ENCODE data around the gene MEGF11.

The MEGF11 gene

DNA sequence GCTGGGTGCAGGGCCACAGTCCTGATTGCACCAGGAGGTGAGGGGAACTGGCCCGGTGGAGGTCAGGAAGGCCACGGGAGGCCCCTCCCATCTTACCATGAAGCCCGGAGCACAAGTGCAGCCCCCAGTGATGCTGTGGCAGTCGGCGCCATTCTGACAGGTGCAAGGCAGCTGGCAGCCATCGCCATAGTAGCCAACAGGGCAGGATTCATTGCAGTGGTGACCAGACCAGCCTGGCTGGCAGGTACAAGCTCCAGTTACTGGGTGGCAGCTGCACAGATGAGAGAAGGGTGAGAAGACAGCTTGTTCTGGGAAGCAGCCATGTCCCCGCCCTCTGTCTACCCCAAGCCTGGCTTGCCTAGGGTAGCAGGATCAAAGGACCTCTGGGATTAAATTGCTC is 296.1 kb downstream of the MEGF11 start:
- DNase-seq: no peak

DNA sequence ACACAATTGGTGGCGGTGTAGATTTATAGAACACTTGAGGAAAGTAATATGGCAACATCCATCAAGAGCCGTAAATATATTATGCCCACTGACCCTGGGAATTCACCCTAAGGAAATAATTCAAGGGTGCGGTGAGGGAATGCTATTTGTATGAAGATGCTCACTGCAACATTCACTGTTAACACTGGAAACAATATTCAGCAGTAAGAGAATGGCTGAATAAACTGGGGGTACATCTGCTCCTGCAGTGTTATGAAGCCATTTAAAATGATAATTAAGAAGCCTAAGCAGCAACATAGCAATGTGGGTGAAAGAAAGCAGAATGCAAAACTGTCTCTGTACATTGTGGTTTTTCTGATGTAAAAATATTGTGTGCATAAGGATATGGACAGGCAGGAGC is 296.7 kb downstream of the MEGF11 start:
- no peak for DNase-seq

- no peak for DNase-seq
Observed at GRCh38 chr15:65956307-65956706, 297.2 kb downstream of the MEGF11 start.

GRCh38 chr15:65954289-65954741 is 299.2 kb downstream of the MEGF11 start:
- DNase-seq: peak; percentile 54

- DNase-seq: no peak
Observed at GRCh38 chr15:65953622-65954021, 299.9 kb downstream of the MEGF11 start.

DNA sequence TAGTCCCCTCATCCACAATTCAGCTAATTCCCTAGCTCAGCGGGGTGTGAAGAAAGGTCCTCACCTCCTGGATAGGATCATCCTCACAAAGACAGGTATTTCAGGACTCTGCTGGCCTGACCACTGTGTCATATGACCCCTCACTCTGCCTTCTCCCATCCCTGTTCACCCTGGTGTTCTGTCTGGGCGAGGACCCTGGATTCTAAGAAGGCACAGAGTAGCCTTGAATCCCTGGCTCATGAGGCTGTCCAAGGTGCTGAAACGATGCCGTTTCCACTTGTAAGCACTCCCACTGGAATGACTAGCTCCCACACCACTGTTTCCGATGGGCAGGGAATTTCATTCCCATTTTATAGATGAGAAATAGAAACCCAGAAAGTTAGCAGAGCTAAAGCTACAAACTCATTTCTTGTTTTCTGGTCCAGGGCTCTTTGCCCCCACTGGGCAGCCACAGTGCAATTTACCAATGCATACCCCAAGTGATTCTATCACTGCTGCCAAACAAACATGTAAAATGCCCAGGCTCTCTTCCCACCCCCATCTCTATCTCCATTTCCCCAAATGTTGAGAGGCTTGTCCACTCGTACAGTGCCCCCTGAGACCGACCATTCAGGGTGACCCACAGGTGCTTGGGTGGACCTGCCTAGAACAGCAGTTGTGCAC is 301.0 kb downstream of the MEGF11 start:
- no peak for DNase-seq

DNA sequence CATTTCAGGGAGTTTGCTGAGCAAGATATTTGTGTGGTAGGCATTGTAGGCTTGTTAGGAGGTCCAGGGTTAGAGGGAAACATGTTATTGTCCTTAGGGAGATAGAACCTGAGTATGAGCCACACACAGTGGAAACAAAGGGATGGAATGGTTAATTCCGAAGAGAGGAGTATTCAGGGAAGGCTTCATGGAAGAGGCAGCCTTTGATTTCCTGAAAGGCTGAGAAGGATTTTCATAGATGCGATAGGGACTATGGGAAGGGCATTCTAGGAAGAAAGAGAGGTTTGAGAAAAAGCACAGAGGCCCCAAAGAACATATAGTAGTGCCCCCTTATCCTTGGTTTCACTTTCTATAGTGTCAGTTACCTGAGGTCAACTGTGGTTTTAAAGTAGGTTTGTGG is 302.5 kb downstream of the MEGF11 start:
- no peak for DNase-seq

DNA sequence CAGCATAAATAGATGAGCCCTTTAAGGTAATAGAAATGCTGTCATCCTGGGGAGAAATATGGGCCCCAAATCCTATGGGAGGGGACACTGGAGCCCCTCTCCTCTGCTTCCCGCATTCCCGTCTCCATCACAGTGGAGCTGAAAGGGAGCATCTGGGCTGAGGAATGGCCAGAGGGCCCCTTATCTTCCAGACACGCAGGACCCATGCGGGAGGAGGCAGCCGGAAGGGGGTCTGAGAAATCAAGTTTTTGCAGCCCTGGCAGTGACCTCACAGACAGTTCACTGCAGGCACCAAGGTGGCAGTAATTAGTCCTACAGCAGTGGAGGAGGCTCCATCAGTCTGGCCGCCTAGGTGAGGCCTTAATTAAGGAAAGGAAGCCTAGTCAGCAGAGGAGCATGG is 304.1 kb downstream of the MEGF11 start:
- no peak for DNase-seq

DNA sequence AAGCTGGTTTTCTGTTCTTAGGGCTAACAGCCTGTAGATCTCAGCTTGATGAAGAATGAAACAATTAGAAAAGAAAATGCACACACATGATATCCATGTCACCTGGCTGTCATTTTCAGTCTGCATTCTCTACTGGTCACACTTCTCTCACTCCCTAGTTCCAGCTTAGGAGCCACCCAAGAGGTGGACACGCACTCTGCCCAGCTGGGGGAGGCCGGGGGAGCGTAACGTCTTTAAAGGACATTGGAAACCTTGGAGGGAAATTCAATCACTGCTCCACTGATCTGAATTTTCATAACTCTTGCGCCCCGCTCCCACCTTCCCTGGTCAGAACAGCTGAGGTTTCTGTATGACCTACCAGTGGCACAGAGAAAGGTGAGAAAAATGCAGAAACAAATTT is 304.5 kb downstream of the MEGF11 start:
- no peak for DNase-seq

- no peak for DNase-seq
Observed at GRCh38 chr15:65948383-65948782, 305.2 kb downstream of the MEGF11 start.

- no peak for DNase-seq
Observed at GRCh38 chr15:65947041-65947440, 306.5 kb downstream of the MEGF11 start.

- no peak for DNase-seq
Observed at GRCh38 chr15:65945616-65946015, 307.9 kb downstream of the MEGF11 start.

- no peak for DNase-seq
Observed at GRCh38 chr15:65944404-65944803, 309.1 kb downstream of the MEGF11 start.

GRCh38 chr15:65942436-65942835 is 311.1 kb downstream of the MEGF11 start:
- DNase-seq: no peak

- DNase-seq: no peak
Observed at GRCh38 chr15:65940618-65940909, 313.0 kb downstream of the MEGF11 start.

DNA sequence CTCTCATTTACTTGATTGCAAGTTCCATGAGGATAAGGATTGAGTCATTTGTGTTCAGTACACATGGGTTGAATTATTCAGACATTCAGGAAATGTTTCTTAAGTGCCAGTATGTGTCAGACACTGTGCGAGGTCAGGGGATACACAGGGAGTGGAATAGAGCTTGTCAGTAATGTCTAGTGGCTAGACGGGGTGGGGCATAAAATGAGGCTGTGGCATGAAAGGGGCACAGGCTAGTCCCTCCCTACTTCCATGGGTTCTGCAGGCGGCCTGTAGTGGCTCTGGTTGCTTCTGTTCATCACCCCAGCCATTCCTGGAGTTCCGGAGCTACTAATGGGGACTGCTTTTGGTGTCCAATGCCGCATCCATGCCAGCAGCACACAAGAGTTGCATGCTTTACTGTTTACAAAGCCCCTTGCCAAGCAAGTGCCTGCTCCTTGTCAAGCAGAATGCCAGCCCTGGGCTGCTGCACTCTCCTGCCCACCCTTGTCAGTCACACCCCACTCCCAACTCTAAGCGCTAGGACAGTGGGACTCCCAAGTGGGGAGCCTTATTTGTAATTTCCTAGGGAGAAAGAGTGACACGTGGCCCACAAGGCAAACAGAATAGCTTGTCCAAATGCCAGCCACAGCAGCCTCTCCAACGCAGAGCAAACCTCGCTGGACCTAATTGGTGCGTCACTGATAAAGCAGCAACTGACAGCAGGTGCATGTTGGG is 313.5 kb downstream of the MEGF11 start:
- DNase-seq: no peak

GRCh38 chr15:65938604-65939003 is 314.9 kb downstream of the MEGF11 start:
- no peak for DNase-seq

GRCh38 chr15:65937476-65937875 is 316.1 kb downstream of the MEGF11 start:
- no peak for DNase-seq

- DNase-seq: no peak
Observed at GRCh38 chr15:65937054-65937453, 316.5 kb downstream of the MEGF11 start.

DNA sequence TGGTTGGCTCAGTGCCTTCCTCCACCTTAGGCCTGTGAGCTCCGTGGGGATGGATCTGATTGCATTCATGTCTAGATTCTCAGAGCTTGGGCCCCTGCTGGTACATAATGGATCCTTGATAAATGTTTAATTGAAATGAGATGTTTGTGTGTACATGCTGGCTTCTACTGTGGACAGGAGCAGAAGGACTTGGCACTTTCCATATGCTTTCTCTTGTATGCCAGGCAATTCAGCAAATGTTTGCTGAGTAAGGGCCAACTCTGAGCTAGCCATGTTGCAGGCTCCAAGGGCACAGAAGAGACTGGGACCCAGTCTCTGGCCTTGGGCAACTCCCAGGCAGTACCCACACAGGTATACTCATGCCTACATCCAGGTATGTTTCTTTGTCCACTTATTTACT is 317.3 kb downstream of the MEGF11 start:
- DNase-seq: no peak

GRCh38 chr15:65935391-65935790 is 318.2 kb downstream of the MEGF11 start:
- no peak for DNase-seq

DNA sequence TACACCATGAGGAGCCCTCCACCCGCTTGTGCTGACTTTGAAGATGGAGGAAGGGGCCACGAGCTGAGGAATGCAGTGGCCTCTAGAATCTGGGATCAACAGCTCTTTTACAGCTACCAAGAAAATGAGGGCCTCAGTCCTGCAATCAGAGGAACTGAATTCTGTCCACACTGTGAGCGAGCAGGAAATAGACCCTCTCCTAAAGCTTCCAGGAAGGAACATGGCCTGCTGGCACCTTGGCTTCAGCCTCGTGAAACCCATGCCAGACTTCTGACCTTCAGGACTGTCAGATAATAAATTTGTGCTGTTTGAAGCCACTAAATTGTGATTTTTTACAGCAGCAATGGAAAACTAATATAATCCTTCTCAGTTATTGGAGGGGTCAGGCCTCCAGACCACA is 322.3 kb downstream of the MEGF11 start:
- DNase-seq: no peak

GRCh38 chr15:65930134-65930533 is 323.4 kb downstream of the MEGF11 start:
- no peak for DNase-seq

GRCh38 chr15:65929573-65929972 is 324.0 kb downstream of the MEGF11 start:
- no peak for DNase-seq

GRCh38 chr15:65927545-65927944 is 326.0 kb downstream of the MEGF11 start:
- no peak for DNase-seq
